NCI-H226 (cell line): ENCODE data around the gene ACAN.
A peak's percentile ranks its signal among the peaks of the same experiment; 100 is the strongest.

Experiments used
- DNase-seq: peaks from one replicate; pipeline ENCODE4 v3.0.0-alpha.2; 2015

The ACAN gene

DNA sequence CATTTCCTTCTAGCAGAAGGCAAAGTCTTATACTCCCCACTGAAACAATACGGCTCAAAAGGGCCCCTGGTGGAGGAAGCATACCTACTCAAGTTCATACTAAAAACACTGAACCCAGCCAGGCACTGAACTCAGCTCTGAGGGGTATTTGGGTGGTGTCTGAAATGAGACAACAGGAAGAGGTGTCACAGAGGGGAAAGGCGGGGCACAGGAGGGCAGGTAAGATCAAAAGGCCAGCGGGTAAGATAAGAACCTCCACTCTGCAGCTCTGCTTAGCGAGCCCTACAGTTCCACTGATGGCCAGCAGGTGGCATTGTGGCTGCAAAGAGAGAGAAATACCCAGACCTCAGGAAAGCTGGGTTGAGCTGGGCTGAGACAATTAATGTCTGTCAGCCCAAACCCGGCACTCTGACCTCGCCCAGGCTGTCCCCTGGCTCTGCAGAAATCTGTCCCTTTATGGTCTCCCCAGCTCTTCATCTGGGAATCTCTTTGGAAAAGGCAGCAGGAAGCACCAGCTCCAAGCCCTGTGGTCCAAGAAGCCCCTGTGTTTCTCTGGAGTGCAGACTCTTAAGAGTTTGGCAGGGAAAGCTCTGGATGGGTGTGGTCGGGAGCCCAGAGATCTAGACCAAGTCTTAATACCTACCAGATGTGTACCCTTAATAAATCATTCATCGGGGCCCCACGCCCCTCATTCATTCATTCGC lies 101.5 kb downstream of the ACAN start:
- peak; percentile 74 for DNase-seq

- no peak for DNase-seq
Observed at GRCh38 chr15:88905576-88905975, 102.3 kb downstream of the ACAN start.

DNA sequence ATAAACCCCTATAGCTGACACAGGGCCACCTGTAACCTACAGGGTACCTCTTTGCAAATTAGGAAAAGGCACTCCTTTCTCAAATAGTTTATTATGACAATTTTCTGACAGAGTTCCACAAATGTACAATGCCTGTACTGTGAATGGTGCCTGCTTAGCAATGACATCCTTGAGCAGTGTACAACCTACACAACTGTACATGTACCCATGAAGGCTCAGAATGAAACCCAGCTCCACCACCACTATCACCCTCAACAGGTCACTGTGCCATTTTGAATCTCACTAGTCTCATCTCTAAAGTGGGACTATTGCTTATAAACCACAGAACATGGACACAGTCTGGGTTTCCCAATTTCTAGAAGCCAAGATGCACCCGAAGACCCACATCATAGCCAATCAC lies 102.9 kb downstream of the ACAN start:
- no peak for DNase-seq

- DNase-seq, result no peak
Observed at GRCh38 chr15:88906551-88906950, 103.3 kb downstream of the ACAN start.

DNA sequence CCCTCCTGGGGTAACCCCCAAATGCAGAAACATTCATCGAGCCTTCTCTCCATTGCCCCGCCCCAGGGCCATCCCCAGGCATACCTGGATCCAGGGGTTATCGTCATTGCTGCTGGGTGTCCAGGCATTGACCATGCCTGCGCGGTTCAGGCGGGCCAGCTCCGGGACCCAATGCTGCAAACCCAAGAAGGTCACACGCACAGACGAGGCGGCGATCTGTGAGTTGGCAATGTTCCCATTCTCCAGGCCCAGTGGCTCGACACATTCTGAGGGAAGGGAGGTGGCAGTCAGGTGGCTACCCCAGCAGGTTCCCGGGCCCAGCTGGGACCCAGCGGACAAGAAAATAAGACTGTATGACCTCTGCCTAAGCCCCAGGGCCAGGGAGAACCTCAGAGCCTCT lies 103.9 kb downstream of the ACAN start:
- no peak for DNase-seq

GRCh38 chr15:88908123-88908522 lies 104.9 kb downstream of the ACAN start:
- DNase-seq, result no peak

GRCh38 chr15:88908697-88909621 lies 105.7 kb downstream of the ACAN start:
- DNase-seq, result no peak

GRCh38 chr15:88909956-88910831 lies 107.0 kb downstream of the ACAN start:
- no peak for DNase-seq

GRCh38 chr15:88911766-88912118 lies 108.5 kb downstream of the ACAN start:
- peak; percentile 52 for DNase-seq

- DNase-seq, result no peak
Observed at GRCh38 chr15:88912500-88912921, 109.3 kb downstream of the ACAN start.

- DNase-seq, result peak; percentile 70
Observed at GRCh38 chr15:88913017-88913849, 110.0 kb downstream of the ACAN start, which contains the start of gene MFGE8. Gene MFGE8, minus strand, starts transcription at chr15:88913379. Its CDS starts 60 bp downstream, at chr15:88913319.

GRCh38 chr15:88913850-88914169 lies 110.6 kb downstream of the ACAN start:
- DNase-seq, result no peak

- DNase-seq, result no peak
Observed at GRCh38 chr15:88915354-88915753, 112.1 kb downstream of the ACAN start.

GRCh38 chr15:88917760-88918159 lies 114.5 kb downstream of the ACAN start:
- no peak for DNase-seq

- DNase-seq, result peak; percentile 97
Observed at GRCh38 chr15:88918738-88919137, 115.5 kb downstream of the ACAN start.

GRCh38 chr15:88920186-88920891 lies 117.1 kb downstream of the ACAN start:
- DNase-seq, result peak; percentile 86

- DNase-seq, result peak; percentile 85
Observed at GRCh38 chr15:88920892-88921435, 117.7 kb downstream of the ACAN start.
